Right atrium auricular region (tissue), 2 donors: ENCODE measurements around the gene NUDT21. TPM values are rescaled to one million over a fixed set of nuclear protein-coding genes. Genes with fewer than 3 reads are reported as not detected.

Experiments used
- total RNA-seq, 2 donors: library from RNA; depleted of rRNA; stranded (reverse); fragments of >200 nt; gene quantifications; one replicate each; pipeline ENCODE4 v1.1.0, GENCODE V29; 2016

NUDT21 gene
- total RNA-seq, 2 donors from 2014 or later = 37.0 to 43.7 TPM

Other genes starting within 250 kb of the NUDT21 start
- 100 to 1,000 TPM; 110 to 153 TPM for gene AMFR, start 25.8 kb downstream of the NUDT21 start, total RNA-seq
- gene OGFOD1, start 222 bp upstream of the NUDT21 start, total RNA-seq = 10 to 100 TPM; 18.0 to 23.7 TPM
- 10 to 100 TPM; 28.6 to 49.6 TPM for gene BBS2, start 68.7 kb upstream of the NUDT21 start, total RNA-seq
- not detected for gene MT4, start 113.7 kb upstream of the NUDT21 start, total RNA-seq
- gene MT3, start 138.2 kb upstream of the NUDT21 start, total RNA-seq = not detected
- gene MT2A, start 157.3 kb upstream of the NUDT21 start, total RNA-seq = 100 to 1,000 TPM in 1 of 2 donors, 10 to 100 TPM in 1; 33.3 to 118 TPM
- 100 to 1,000 TPM; 129 to 210 TPM for gene MT1E, start 174.4 kb upstream of the NUDT21 start, total RNA-seq
- 1 to 10 TPM; 5.2 to 9.9 TPM for gene MT1M, start 181.3 kb upstream of the NUDT21 start, total RNA-seq
- 10 to 100 TPM in 1 of 2 donors, not detected in 1; 30.0 TPM for gene MT1A, start 187.3 kb upstream of the NUDT21 start, total RNA-seq
- not detected for gene MT1B, start 200.6 kb upstream of the NUDT21 start, total RNA-seq
- 1 to 10 TPM; 3.2 to 6.1 TPM for gene MT1F, start 206.6 kb upstream of the NUDT21 start, total RNA-seq
- gene MT1G, start 216.7 kb upstream of the NUDT21 start, total RNA-seq = 1 to 10 TPM in 1 of 2 donors, not detected in 1; 7.2 TPM
- gene MT1H, start 218.5 kb upstream of the NUDT21 start, total RNA-seq = not detected
- 100 to 1,000 TPM; 193 to 287 TPM for gene MT1X, start 231.1 kb upstream of the NUDT21 start, total RNA-seq